ENCODE measurements around the gene RBP5.

GRCh38 chr12:7158781-7159609, 30.3 kb upstream of the RBP5 start:
- TF ChIP-seq MAX (IDR thresholded peaks at IDR 0.05) (peak; percentile 54), EP300 (IDR thresholded peaks at IDR 0.05; ENCODE audit: borderline replicate concordance) (peak; percentile 47; the same call in 1 of the 2 replicates), FOXM1 (IDR thresholded peaks at IDR 0.05; ENCODE audit: borderline replicate concordance, low read depth) (no peak), EGR1 (IDR thresholded peaks at IDR 0.05) (no peak), RAD21 (IDR thresholded peaks at IDR 0.05; ENCODE audit: low read depth) (no peak), CEBPB (IDR thresholded peaks at IDR 0.05) (no peak), TCF12 (IDR thresholded peaks at IDR 0.05; ENCODE audit: low read depth) (no peak), REST (IDR thresholded peaks at IDR 0.05; ENCODE audit: low read depth) (no peak), YY1 (IDR thresholded peaks at IDR 0.05; ENCODE audit: low read depth) (no peak)

Data from Ishikawa (cell line).